Chondrocyte (in vitro differentiated cells): Measurements from ENCODE around the gene PRR13. TPM values are rescaled to one million over a fixed set of nuclear protein-coding genes. Genes with fewer than 3 reads are reported as not detected.
A peak's percentile ranks its signal among the peaks of the same experiment; 100 is the strongest.
"Not testable (repeated sequence)": the region's sequence is repeated elsewhere in the genome, so short reads cannot be mapped to it uniquely, and the experiment has no call there.

Experiments
- DNase-seq: peaks from one replicate; pipeline ENCODE4 v3.0.0; 2021; ENCODE audit warnings: mixed read lengths, low spot score
- H3K27ac Mint-ChIP-seq: one replicate; pipeline ENCODE4 v1.8.0; 2021; ENCODE audit warnings: mild to moderate bottlenecking, moderate library complexity, mixed read lengths; ENCODE audit not compliant: unreplicated experiment
- H3K27me3 Mint-ChIP-seq: 2 replicates; pipeline ENCODE4 v1.8.0; 2021; ENCODE audit warnings: low read depth, mixed read lengths
- H3K36me3 Mint-ChIP-seq: 2 replicates; pipeline ENCODE4 v1.8.0; 2021; ENCODE audit warnings: low read depth, mixed read lengths
- H3K4me1 Mint-ChIP-seq: 2 replicates; pipeline ENCODE4 v1.8.0; 2021; ENCODE audit warnings: low read depth, mild to moderate bottlenecking, mixed read lengths
- H3K4me3 Mint-ChIP-seq: one replicate; pipeline ENCODE4 v1.8.0; 2021; ENCODE audit warnings: mild to moderate bottlenecking, moderate library complexity, mixed read lengths; ENCODE audit not compliant: unreplicated experiment
- H3K9me3 Mint-ChIP-seq: 2 replicates; pipeline ENCODE4 v1.8.0; 2021; ENCODE audit warnings: low read depth, mixed read lengths
- CTCF ChIP-seq: fragments of 200-600 bp; sonication (generic); IDR thresholded peaks from 2 replicates; pipeline ENCODE4 v1.5.0; 2021; ENCODE audit warnings: antibody characterized with exemption, mild to moderate bottlenecking, moderate library complexity
- total RNA-seq: library from RNA; stranded (reverse); gene quantifications from 3 replicates; pipeline ENCODE4 v1.2.1, GENCODE V29; 2021

PRR13 gene
- total RNA-seq, 1 donor from 2014 or later, result 102 TPM

GRCh38 chr12:53430116-53430515, 11.4 kb upstream of the PRR13 start:
- DNase-seq, result no peak
- Mint-ChIP-seq H3K4me3 (no peak overlapping the region), H3K36me3 (no peaks in the 10 kb centered on the region), H3K4me1 (peaks cover 10% of the 10 kb centered on the region), H3K9me3 (no peaks in the 10 kb centered on the region), H3K27me3 (no peaks in the 10 kb centered on the region), H3K27ac (peak overlapping the region; percentile 14)
- no peak for TF ChIP-seq CTCF

GRCh38 chr12:53431187-53431586, 10.3 kb upstream of the PRR13 start:
- Mint-ChIP-seq H3K4me3 (no peak overlapping the region), H3K27ac (no peak overlapping the region), H3K4me1 (peaks cover 10% of the 10 kb centered on the region), H3K9me3 (no peaks in the 10 kb centered on the region), H3K36me3 (no peaks in the 10 kb centered on the region), H3K27me3 (no peaks in the 10 kb centered on the region)
- no peak for DNase-seq
- no peak for TF ChIP-seq CTCF

GRCh38 chr12:53435326-53435725, 6.2 kb upstream of the PRR13 start:
- H3K36me3 Mint-ChIP-seq, H3K4me3 Mint-ChIP-seq, H3K9me3 Mint-ChIP-seq, H3K27me3 Mint-ChIP-seq, DNase-seq, H3K27ac Mint-ChIP-seq, H3K4me1 Mint-ChIP-seq: not testable (repeated sequence)

GRCh38 chr12:53439582-53439981, 2.0 kb upstream of the PRR13 start:
- H3K27ac Mint-ChIP-seq, result not testable (repeated sequence)

GRCh38 chr12:53443955-53444354, 2.4 kb downstream of the PRR13 start:
- no peak for DNase-seq
- TF ChIP-seq CTCF, result no peak
- Mint-ChIP-seq H3K4me3 (no peak overlapping the region), H3K27me3 (no peaks in the 10 kb centered on the region), H3K27ac (peak overlapping the region; percentile 59), H3K36me3 (peaks cover 11% of the 10 kb centered on the region), H3K4me1 (peaks cover 37% of the 10 kb centered on the region), H3K9me3 (no peaks in the 10 kb centered on the region)

More at GRCh38 chr12:53439582-53439981, 2.0 kb upstream of the PRR13 start:
- not testable (repeated sequence) for H3K4me3 Mint-ChIP-seq, DNase-seq, H3K9me3 Mint-ChIP-seq, H3K36me3 Mint-ChIP-seq, H3K27me3 Mint-ChIP-seq
- H3K4me1 Mint-ChIP-seq, result peaks cover 30% of the 10 kb centered on the region

GRCh38 chr12:53444593-53445325, 3.2 kb downstream of the PRR13 start:
- Mint-ChIP-seq H3K36me3 (peaks cover 11% of the 10 kb centered on the region), H3K4me1 (peaks cover 34% of the 10 kb centered on the region), H3K27ac (peak overlapping the region; percentile 8)
- DNase-seq, H3K9me3 Mint-ChIP-seq, H3K27me3 Mint-ChIP-seq, H3K4me3 Mint-ChIP-seq: not testable (repeated sequence)

GRCh38 chr12:53450936-53451335, 9.4 kb downstream of the PRR13 start:
- Mint-ChIP-seq H3K4me1 (peaks cover 26% of the 10 kb centered on the region), H3K27ac (no peak overlapping the region), H3K9me3 (no peaks in the 10 kb centered on the region), H3K36me3 (peaks cover 18% of the 10 kb centered on the region), H3K4me3 (no peak overlapping the region), H3K27me3 (no peaks in the 10 kb centered on the region)
- TF ChIP-seq CTCF, result no peak
- no peak for DNase-seq
